NB4 (cell line): ENCODE results near the gene RIC1.
A peak's percentile ranks its signal among the peaks of the same experiment; 100 is the strongest.

Source experiments
- DNase-seq: peaks from one replicate; pipeline ENCODE4 v3.0.0; 2010; ENCODE audit warnings: low read depth
- H3K4me3 ChIP-seq: one replicate; pipeline ENCODE4 v1.5.1; 2011; ENCODE audit warnings: mild to moderate bottlenecking, low read depth, low read length, moderate library complexity
- MYC ChIP-seq: IDR thresholded peaks from 2 replicates; pipeline ENCODE4 v1.6.1; 2011; ENCODE audit warnings: low read depth, low read length
- POLR2A ChIP-seq: IDR thresholded peaks from 2 replicates; pipeline ENCODE4 v1.6.1; 2011; ENCODE audit warnings: mild to moderate bottlenecking; ENCODE audit not compliant: insufficient read length; ENCODE audit errors: extremely low read depth
- TF ChIP-seq, protein P1 (sequence below): IDR thresholded peaks from one replicate; pipeline ENCODE4 v1.5.1; 2012; ENCODE audit warnings: low read depth, low read length
- TF ChIP-seq, protein P2 (sequence below): IDR thresholded peaks from 2 replicates; pipeline ENCODE4 v1.6.1; 2011; ENCODE audit warnings: low read depth, low read length

RIC1 gene

DNA sequence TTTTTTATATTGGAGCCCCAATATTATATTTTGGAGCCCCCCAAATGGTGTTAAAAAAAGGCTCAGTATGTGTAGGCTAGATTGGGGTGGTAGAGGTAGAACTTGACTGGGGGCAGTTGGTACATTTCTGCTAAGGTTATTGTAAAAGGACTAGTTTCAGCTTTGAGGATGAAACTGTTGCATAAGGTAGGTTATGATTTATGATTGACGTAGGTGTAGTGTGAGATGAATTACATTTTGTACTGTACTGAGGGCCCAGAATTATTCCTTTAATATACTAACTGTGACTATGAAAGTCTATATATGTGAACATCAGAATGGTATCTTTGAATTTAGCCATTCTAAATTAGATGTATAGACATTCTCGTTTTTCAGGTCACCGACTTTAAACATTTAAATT, 3.6 kb downstream of the RIC1 start:
- no peak for DNase-seq
- peak overlapping the region; percentile 29 for H3K4me3 ChIP-seq
- TF ChIP-seq, protein P1, sequence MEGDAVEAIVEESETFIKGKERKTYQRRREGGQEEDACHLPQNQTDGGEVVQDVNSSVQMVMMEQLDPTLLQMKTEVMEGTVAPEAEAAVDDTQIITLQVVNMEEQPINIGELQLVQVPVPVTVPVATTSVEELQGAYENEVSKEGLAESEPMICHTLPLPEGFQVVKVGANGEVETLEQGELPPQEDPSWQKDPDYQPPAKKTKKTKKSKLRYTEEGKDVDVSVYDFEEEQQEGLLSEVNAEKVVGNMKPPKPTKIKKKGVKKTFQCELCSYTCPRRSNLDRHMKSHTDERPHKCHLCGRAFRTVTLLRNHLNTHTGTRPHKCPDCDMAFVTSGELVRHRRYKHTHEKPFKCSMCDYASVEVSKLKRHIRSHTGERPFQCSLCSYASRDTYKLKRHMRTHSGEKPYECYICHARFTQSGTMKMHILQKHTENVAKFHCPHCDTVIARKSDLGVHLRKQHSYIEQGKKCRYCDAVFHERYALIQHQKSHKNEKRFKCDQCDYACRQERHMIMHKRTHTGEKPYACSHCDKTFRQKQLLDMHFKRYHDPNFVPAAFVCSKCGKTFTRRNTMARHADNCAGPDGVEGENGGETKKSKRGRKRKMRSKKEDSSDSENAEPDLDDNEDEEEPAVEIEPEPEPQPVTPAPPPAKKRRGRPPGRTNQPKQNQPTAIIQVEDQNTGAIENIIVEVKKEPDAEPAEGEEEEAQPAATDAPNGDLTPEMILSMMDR = no peak
- no peak for TF ChIP-seq POLR2A
- TF ChIP-seq, protein P2, sequence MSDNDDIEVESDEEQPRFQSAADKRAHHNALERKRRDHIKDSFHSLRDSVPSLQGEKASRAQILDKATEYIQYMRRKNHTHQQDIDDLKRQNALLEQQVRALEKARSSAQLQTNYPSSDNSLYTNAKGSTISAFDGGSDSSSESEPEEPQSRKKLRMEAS = no peak
- no peak for TF ChIP-seq MYC

DNA sequence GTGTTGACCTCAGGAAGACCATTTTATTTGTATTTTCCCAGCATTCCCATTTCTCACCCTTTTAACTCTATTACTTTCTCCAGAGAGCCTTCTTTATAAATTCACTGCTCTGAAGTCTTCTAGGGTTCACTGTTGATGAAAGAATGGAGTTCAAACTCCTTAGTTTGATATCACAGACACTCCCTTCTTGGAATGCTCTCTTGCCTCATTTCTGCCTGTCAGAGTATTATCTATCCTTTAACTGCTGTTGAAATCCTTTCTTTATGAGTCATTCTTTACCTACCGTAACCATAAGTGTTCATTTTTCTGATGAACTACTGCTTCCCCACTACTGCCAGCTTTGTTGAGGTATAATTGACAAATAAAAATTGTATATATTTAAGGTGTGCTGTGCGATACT, 4.3 kb downstream of the RIC1 start:
- peak overlapping the region; percentile 10 for H3K4me3 ChIP-seq
- TF ChIP-seq POLR2A (no peak), MYC (no peak)
- TF ChIP-seq, protein P1 = no peak
- TF ChIP-seq, protein P2 = no peak
- DNase-seq = peak; percentile 55

DNA sequence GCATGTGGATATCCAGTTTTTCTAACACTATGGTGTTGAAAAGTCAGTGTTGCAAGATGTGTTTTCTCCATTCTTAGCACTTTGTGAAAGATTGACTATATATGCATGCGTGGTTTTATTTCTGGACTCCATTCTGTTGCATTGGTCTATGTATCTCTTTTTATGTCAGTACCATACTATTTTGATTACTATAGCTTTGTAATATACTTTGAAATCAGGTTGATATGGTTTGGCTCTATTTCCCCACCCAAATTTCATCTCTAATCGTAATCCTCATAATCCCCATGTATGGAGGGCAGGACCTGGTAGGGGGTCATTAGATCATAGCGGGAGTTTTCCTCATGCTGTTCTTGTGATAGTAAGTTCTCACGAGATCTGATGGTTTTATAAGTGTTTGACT, 6.5 kb downstream of the RIC1 start:
- no peak for DNase-seq
- no peak overlapping the region for H3K4me3 ChIP-seq
- TF ChIP-seq, protein P1 = no peak
- TF ChIP-seq MYC (no peak), POLR2A (no peak)
- TF ChIP-seq, protein P2 = no peak

DNA sequence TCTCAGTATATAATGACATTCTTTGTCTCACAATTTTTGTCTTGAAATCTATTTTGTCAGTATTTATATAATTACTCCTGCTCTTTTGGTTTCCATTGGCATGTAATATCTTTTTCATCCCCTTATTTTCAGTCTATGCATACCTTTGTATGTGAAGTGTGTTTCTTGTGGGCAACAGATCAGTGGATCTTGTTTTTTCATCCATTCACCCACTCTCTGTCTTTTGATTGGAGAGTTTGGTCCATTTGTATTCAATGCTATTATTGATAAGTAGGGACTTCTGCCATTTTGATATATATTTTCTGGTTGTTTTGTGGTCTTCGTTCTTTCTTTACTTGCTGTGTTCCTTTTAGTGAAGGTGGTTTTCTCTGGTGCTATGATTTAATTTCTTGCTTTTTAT, 10.9 kb downstream of the RIC1 start:
- no peak overlapping the region for H3K4me3 ChIP-seq
- TF ChIP-seq POLR2A (no peak), MYC (no peak)
- TF ChIP-seq, protein P1 = no peak
- TF ChIP-seq, protein P2 = no peak
- no peak for DNase-seq

DNA sequence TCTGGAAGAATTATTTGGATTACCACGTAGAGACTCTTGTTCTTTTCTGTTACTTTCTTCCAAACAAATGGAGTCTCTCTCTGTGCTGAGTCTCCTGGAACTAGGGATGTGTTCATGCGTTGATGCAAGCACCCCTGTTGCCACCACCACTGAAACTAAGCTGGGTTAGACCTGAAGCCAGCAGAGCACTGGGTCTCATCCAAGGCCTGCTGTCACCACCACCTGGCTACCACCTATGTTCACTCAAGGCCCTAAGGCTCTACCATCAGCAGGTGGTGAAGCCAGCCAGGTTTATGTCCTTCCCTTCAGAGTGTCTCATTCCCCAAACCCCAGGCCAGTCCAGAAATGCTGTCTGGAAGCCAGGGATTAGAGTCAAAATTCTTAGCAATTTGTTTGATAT, 13.3 kb downstream of the RIC1 start:
- DNase-seq = no peak
- no peak overlapping the region for H3K4me3 ChIP-seq
- TF ChIP-seq MYC = no peak
- TF ChIP-seq, protein P2 = no peak
- TF ChIP-seq POLR2A = no peak
- TF ChIP-seq, protein P1 = no peak

DNA sequence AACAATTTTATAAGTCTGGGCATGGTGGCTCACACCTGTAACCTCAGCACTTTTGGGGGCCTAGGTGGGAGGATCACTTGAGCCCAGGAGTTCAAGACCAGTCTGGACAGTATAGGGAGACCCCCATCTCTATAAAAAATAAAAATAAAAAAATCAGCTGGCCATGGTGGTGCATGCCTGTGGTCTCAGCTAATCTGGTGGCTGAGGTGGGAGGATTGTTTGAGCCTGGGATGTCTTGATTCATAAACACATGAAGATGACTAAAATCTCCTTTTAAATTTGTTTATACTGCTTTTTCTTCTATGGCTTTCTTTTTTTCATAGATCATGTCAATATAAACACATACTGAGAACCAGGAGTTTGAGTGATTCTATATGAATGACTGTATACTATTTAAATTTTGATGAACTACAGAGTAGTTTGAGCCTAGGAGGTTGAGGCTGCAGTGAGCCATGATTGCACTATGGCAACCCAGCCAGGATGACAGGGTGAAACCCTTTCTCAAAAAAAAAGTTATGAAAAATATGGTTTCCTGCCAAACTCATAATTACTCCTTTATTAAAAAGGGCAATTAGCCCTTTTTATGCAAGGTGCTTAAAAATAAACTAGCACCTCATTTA, 14.2 kb downstream of the RIC1 start:
- no peak overlapping the region for H3K4me3 ChIP-seq
- DNase-seq = no peak
- TF ChIP-seq, protein P2 = no peak
- TF ChIP-seq MYC = no peak
- TF ChIP-seq, protein P1 = no peak
- no peak for TF ChIP-seq POLR2A
